GM12878 (cell line): ENCODE results near the gene TIMM17B. TPM values are rescaled to one million over a fixed set of nuclear protein-coding genes. Genes with fewer than 3 reads are reported as not detected.

Experiments used
- CUX1 ChIP-seq: IDR thresholded peaks from 2 replicates; pipeline ENCODE4 v1.6.1; 2012; ENCODE audit warnings: improper control_type of control experiment, low read depth, low read length; ENCODE audit not compliant: insufficient replicate concordance
- HDAC6 ChIP-seq: fragments of 200-600 bp; sonication (generic); IDR thresholded peaks from one replicate; pipeline ENCODE4 v1.8.0; 2017; ENCODE audit warnings: antibody characterized with exemption; ENCODE audit not compliant: unreplicated experiment
- JUNB ChIP-seq: IDR thresholded peaks from 2 replicates; pipeline ENCODE4 v1.6.1; 2016; ENCODE audit warnings: antibody characterized with exemption, mild to moderate bottlenecking
- KLF5 ChIP-seq: fragments of 450-650 bp; IDR thresholded peaks from 2 replicates; pipeline ENCODE4 v1.6.1; 2014; ENCODE audit warnings: mild to moderate bottlenecking; ENCODE audit not compliant: partially characterized antibody
- NRF1 ChIP-seq: conservative IDR thresholded peaks from 2 replicates; pipeline ENCODE4 v1.6.1; 2011; ENCODE audit warnings: mild to moderate bottlenecking, low read depth, low read length, improper control_type of control experiment
- POU2F2 ChIP-seq: IDR thresholded peaks from 3 replicates; pipeline ENCODE4 v1.6.1; 2011; ENCODE audit warnings: low read depth, mild to moderate bottlenecking, low read length, borderline replicate concordance
- SUPT20H ChIP-seq: IDR thresholded peaks from 2 replicates; pipeline ENCODE4 v1.6.1; 2011; ENCODE audit warnings: low read depth, mild to moderate bottlenecking, low read length, moderate library complexity, borderline replicate concordance; ENCODE audit not compliant: control insufficient read depth
- ZNF207 ChIP-seq: fragments of 450-650 bp; IDR thresholded peaks from 2 replicates; pipeline ENCODE4 v1.6.1; 2014; ENCODE audit warnings: antibody characterized with exemption, mild to moderate bottlenecking, borderline replicate concordance
- ZNF687 ChIP-seq: fragments of 450-650 bp; IDR thresholded peaks from 2 replicates; pipeline ENCODE4 v1.6.1; 2017; ENCODE audit warnings: mild to moderate bottlenecking, moderate library complexity
- polyA plus RNA-seq, 11 experiments: library from polyadenylated mRNA; depleted of rRNA in 4 of 11; unstranded in 6 of 11; stranded (reverse) in 5 of 11; fragments of >200 nt; fragmentation: Nextera tagmentation in 4 of 11; fragmentation: Illumina TruSeq in 1 of 11; extraction: Ambion mirVana in 4 of 11; extraction: Trizol in 1 of 11; gene quantifications; 1 replicate in 1 of 11; 2 replicates in 10 of 11; pipeline versions ENCODE4 v1.2.1 to v1.2.3, GENCODE V29; 2011 to 2016; ENCODE audit warnings: inconsistent platforms in 2 of 11, missing spikeins in 2 of 11, low read depth in 1 of 11
- total RNA-seq, 4 experiments: library from RNA; depleted of rRNA in 3 of 4; stranded (reverse); fragments of >200 nt in 3 of 4; fragmentation: Illumina TruSeq in 1 of 4; extraction: Trizol in 1 of 4; gene quantifications; 2 replicates each; pipeline versions ENCODE4 v1.2.1 to v1.2.3, GENCODE V29; 2013 to 2021
- TF ChIP-seq, protein P1 (sequence below): fragments of 450-650 bp; IDR thresholded peaks from 2 replicates; pipeline ENCODE4 v1.6.1; 2017; ENCODE audit warnings: mild to moderate bottlenecking, moderate library complexity
- TF ChIP-seq, protein P2 (sequence below): fragments of 450-650 bp; IDR thresholded peaks from 2 replicates; pipeline ENCODE4 v1.6.1; 2017; ENCODE audit warnings: low read depth, mild to moderate bottlenecking, moderate library complexity

Gene TIMM17B
- total and polyA plus RNA-seq, 10 of the 15 experiments (the other 5 are each of a cell fraction or from before 2014, with no cell fraction given), result 4.5 to 88.7 (median 47.5) TPM

GRCh38 chrX:48917139-48918001 is 19.8 kb upstream of the TIMM17B start (continued):
- TF ChIP-seq POU2F2 (peak; percentile 28; the same call in 2 of the 3 replicates), HDAC6 (no peak), CUX1 (peak; percentile 26), JUNB (no peak), ZNF687 (peak; percentile 73; the same call in 1 of the 2 replicates), ZNF207 (no peak), SUPT20H (no peak), NRF1 (peak; percentile 57), KLF5 (no peak)
- TF ChIP-seq, protein P1, sequence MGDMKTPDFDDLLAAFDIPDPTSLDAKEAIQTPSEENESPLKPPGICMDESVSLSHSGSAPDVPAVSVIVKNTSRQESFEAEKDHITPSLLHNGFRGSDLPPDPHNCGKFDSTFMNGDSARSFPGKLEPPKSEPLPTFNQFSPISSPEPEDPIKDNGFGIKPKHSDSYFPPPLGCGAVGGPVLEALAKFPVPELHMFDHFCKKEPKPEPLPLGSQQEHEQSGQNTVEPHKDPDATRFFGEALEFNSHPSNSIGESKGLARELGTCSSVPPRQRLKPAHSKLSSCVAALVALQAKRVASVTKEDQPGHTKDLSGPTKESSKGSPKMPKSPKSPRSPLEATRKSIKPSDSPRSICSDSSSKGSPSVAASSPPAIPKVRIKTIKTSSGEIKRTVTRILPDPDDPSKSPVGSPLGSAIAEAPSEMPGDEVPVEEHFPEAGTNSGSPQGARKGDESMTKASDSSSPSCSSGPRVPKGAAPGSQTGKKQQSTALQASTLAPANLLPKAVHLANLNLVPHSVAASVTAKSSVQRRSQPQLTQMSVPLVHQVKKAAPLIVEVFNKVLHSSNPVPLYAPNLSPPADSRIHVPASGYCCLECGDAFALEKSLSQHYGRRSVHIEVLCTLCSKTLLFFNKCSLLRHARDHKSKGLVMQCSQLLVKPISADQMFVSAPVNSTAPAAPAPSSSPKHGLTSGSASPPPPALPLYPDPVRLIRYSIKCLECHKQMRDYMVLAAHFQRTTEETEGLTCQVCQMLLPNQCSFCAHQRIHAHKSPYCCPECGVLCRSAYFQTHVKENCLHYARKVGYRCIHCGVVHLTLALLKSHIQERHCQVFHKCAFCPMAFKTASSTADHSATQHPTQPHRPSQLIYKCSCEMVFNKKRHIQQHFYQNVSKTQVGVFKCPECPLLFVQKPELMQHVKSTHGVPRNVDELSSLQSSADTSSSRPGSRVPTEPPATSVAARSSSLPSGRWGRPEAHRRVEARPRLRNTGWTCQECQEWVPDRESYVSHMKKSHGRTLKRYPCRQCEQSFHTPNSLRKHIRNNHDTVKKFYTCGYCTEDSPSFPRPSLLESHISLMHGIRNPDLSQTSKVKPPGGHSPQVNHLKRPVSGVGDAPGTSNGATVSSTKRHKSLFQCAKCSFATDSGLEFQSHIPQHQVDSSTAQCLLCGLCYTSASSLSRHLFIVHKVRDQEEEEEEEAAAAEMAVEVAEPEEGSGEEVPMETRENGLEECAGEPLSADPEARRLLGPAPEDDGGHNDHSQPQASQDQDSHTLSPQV, result 0 out of 2 replicates have a peak, but pooled peaks have one; percentile 39
- TF ChIP-seq, protein P2, sequence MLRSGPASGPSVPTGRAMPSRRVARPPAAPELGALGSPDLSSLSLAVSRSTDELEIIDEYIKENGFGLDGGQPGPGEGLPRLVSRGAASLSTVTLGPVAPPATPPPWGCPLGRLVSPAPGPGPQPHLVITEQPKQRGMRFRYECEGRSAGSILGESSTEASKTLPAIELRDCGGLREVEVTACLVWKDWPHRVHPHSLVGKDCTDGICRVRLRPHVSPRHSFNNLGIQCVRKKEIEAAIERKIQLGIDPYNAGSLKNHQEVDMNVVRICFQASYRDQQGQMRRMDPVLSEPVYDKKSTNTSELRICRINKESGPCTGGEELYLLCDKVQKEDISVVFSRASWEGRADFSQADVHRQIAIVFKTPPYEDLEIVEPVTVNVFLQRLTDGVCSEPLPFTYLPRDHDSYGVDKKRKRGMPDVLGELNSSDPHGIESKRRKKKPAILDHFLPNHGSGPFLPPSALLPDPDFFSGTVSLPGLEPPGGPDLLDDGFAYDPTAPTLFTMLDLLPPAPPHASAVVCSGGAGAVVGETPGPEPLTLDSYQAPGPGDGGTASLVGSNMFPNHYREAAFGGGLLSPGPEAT, result 0 out of 2 replicates have a peak, but pooled peaks have one; percentile 45
